ENCODE measurements around the gene MCIDAS. TPM values are rescaled to one million over a fixed set of nuclear protein-coding genes. Genes with fewer than 3 reads are reported as not detected.

MCIDAS gene
- total and polyA plus RNA-seq, 2 donors (not counting 1 experiment from before 2014, with no cell fraction given) = not detected

GRCh38 chr5:55188656-55189540 lies 38.2 kb downstream of the MCIDAS start:
- no peak overlapping the region for H3K27ac Mint-ChIP-seq
- H3K27me3 Mint-ChIP-seq = peaks cover 56% of the 10 kb centered on the region
- Histone ChIP-seq H3K4me1 (ENCODE audit: control insufficient read depth in 2 of 2, insufficient read depth in 2 of 2, low read length in 2 of 2) (no peaks in the 10 kb centered on the region), H3K4me2 (replicated peaks; ENCODE audit: low read depth, low read length, poor library complexity, severe bottlenecking) (no peak overlapping the region), H3K27ac (ENCODE audit: low read length in 2 of 2) (no peak overlapping the region), H3K36me3 (replicated peaks in 1 of 2; ENCODE audit: control extremely low read depth in 1 of 2, control insufficient read depth in 1 of 2, extremely low read depth in 1 of 2, insufficient read depth in 2 of 2, low read length in 1 of 2) (no peaks in the 10 kb centered on the region), H3K27me3 (replicated peaks in 1 of 4; ENCODE audit: control extremely low read depth in 1 of 4, control insufficient read depth in 3 of 4, insufficient read depth in 4 of 4, low read length in 3 of 4) (peaks cover 0 to 24% (median 7%) of the 10 kb centered on the region in 4 experiments), H3K4me3 (ENCODE audit: control extremely low read depth in 1 of 5, extremely low read depth in 1 of 5, insufficient read depth in 1 of 5, low read depth in 2 of 5, low read length in 4 of 5) (no peak overlapping the region), H4K20me1 (ENCODE audit: control insufficient read depth, insufficient read depth, low read length, poor library complexity, severe bottlenecking) (no peaks in the 10 kb centered on the region), H2AFZ (ENCODE audit: insufficient read depth, low read depth, low read length, poor library complexity, severe bottlenecking) (no peak overlapping the region), H3K9ac (ENCODE audit: low read length) (no peak overlapping the region), H3K9me3 (ENCODE audit: control extremely low read depth in 1 of 3, control insufficient read depth in 2 of 3, insufficient read depth in 1 of 3, low read length in 2 of 3) (no peaks in the 10 kb centered on the region), H3K79me2 (ENCODE audit: control insufficient read depth, insufficient read depth, low read length) (no peaks in the 10 kb centered on the region)
- POLR2A ChIA-PET = no interaction called here
- WGBS (ENCODE audit: insufficient coverage) = 100% methylated on average over 2 of the region's 6 CpGs
- H3K4me3 Mint-ChIP-seq = no peak overlapping the region
- H3K4me1 Mint-ChIP-seq = no peaks in the 10 kb centered on the region
- DNase-seq (no peak), ATAC-seq (ENCODE audit: low read depth) (no peak)
- H3K9me3 Mint-ChIP-seq (ENCODE audit: insufficient read depth) = no peaks in the 10 kb centered on the region
- intact Hi-C loops (cut with micrococcal nuclease) = no loop called here
- TF ChIP-seq EZH2 (IDR thresholded peaks at IDR 0.05; ENCODE audit: borderline replicate concordance, insufficient read depth, low read depth, low read length, poor library complexity, severe bottlenecking) = no peak
- no peak for TF ChIP-seq CTCF (IDR thresholded peaks at IDR 0.05)
- CTCF ChIA-PET = interaction anchor here (1.2 kb wide), 1 partner anchor 17 kb away, joined by 3 read pairs; no protein-coding TSS in a partner anchor

- no peak overlapping the region for H3K27ac ChIP-seq (ENCODE audit: low read length in 2 of 2)
- no peak overlapping the region for H3K4me3 ChIP-seq (ENCODE audit: control extremely low read depth in 1 of 5, extremely low read depth in 1 of 5, insufficient read depth in 1 of 5, low read depth in 2 of 5, low read length in 4 of 5)
- POLR2A ChIA-PET = no interaction called here
- ATAC-seq (ENCODE audit: low read depth) = no peak
- H3K9me3 ChIP-seq (ENCODE audit: control extremely low read depth in 1 of 3, control insufficient read depth in 2 of 3, insufficient read depth in 1 of 3, low read length in 2 of 3) = no peaks in the 10 kb centered on the region
- no peak overlapping the region for H3K4me2 ChIP-seq (replicated peaks; ENCODE audit: low read depth, low read length, poor library complexity, severe bottlenecking)
- 49% methylated on average over 2 of the region's 4 CpGs for WGBS (ENCODE audit: insufficient coverage)
- DNase-seq = no peak
- TF ChIP-seq CTCF (IDR thresholded peaks at IDR 0.05) = no peak
- no peak for TF ChIP-seq EZH2 (IDR thresholded peaks at IDR 0.05; ENCODE audit: borderline replicate concordance, insufficient read depth, low read depth, low read length, poor library complexity, severe bottlenecking)
- Mint-ChIP-seq H3K4me3 (no peak overlapping the region), H3K4me1 (no peaks in the 10 kb centered on the region), H3K27me3 (peaks cover 54% of the 10 kb centered on the region), H3K9me3 (ENCODE audit: insufficient read depth) (peaks cover 3% of the 10 kb centered on the region), H3K27ac (no peak overlapping the region)
- peaks cover 0 to 19% (median 5%) of the 10 kb centered on the region in 4 experiments for H3K27me3 ChIP-seq (replicated peaks in 1 of 4; ENCODE audit: control extremely low read depth in 1 of 4, control insufficient read depth in 3 of 4, insufficient read depth in 4 of 4, low read length in 3 of 4)
- CTCF ChIA-PET = interaction anchor here (1.2 kb wide), 1 partner anchor 15 kb away, joined by 3 read pairs; no protein-coding TSS in a partner anchor
- H3K9ac ChIP-seq (ENCODE audit: low read length) = no peak overlapping the region
- no peaks in the 10 kb centered on the region for H4K20me1 ChIP-seq (ENCODE audit: control insufficient read depth, insufficient read depth, low read length, poor library complexity, severe bottlenecking)
- H3K36me3 ChIP-seq (replicated peaks in 1 of 2; ENCODE audit: control extremely low read depth in 1 of 2, control insufficient read depth in 1 of 2, extremely low read depth in 1 of 2, insufficient read depth in 2 of 2, low read length in 1 of 2) = no peaks in the 10 kb centered on the region
- no peak overlapping the region for H2AFZ ChIP-seq (ENCODE audit: insufficient read depth, low read depth, low read length, poor library complexity, severe bottlenecking)
- intact Hi-C loops (cut with micrococcal nuclease) = no loop called here
- no peaks in the 10 kb centered on the region for H3K79me2 ChIP-seq (ENCODE audit: control insufficient read depth, insufficient read depth, low read length)
- no peaks in the 10 kb centered on the region for H3K4me1 ChIP-seq (ENCODE audit: control insufficient read depth in 2 of 2, insufficient read depth in 2 of 2, low read length in 2 of 2)
Observed at GRCh38 chr5:55187370-55187769, 39.7 kb downstream of the MCIDAS start.

All from B cell (primary cell).